NCI-H526 treated with DMSO at 0.1 percent for 48 hours (cell line): Measurements from ENCODE around the gene ACTG2.
"Not testable (repeated sequence)": the region's sequence is repeated elsewhere in the genome, so short reads cannot be mapped to it uniquely, and the experiment has no call there.

ENCODE experiments used
- DNase-seq: peaks from one replicate; lab custom pipeline; 2025; lab: John Stamatoyannopoulos, UW

ACTG2 gene

DNA sequence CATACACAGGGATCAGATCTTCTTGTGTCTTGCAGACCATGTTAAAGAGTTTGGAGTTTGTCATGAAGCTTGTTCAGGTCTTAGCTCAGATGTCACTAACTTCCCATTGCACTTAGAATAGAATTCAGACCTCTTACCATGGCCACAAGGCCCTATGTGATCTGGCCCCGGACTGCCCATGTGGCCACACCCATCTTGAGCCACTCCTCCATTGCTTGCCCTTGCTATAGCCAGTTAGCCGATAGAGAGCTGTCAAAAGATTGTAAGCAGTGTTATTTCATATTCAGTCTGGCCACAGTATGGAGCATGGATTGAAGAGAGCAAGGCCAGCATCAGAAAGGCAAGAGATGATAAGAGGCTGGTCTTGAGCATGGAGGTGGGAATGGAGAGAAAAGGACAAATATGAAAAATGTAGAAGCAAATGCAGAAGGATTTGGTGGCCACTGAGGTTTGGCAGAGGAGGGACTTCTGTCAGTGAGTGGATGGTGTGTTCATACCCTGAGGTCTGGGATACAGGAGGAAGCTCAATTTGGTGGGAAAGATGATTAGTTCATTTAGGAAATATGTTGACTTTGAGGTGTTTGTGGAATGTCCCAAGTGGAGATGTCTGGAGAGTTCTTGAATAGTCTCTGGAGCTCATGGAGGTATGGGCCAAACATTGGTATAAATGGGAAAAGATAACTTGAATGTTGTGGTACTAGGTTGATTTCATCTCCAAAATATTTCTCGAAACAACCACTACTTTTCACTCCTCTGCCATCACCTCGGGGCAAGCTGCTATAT lies 44.5 kb downstream of the ACTG2 start:
- no peak for DNase-seq

DNA sequence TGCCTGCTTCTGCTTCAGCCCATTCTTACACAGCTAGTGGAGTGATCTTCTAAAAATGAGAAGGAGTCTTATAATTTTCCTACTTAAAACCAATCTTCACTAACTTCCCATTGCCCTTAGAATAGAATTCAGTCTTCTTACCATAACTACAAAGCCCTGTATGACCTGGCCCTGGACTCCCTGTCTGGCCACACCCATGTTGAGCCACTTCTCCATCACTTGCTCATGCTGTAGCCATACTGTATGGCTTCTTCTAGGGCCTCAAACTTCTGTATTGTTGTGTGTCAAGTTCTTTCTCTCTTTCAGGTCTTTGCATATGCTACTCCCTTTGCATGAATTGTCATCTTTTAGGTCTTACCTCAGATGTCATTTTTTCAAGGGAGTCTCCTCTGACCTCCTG lies 45.1 kb downstream of the ACTG2 start:
- DNase-seq = no peak

DNA sequence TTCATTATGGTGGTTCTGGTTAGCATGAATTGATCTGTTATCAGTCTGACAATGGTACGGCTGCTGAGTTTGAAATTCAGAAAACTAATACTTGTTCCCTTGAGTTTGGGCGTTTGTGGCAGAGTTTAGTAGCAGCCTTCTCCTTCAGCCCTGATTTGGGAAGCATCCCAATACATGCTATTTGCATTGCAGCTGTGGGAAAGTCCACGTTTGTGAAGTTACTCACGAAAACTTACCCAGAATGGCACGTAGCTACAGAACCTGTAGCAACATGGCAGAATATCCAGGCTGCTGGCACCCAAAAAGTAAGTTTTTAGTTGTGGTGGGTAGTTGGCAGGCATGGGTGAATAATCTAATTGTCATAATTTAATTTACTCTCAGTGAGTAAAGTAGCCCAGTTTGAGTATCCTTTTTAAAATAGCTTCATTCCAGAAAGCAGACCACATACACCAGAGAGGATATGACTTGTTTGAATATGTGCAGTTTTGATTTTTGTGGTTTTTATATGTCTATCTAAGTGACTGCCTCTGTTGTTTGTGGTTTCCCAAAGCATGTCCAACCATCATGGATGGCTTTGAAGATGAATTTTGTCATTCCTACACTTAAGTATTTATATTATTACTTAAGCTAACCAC lies 46.0 kb downstream of the ACTG2 start:
- no peak for DNase-seq

DNA sequence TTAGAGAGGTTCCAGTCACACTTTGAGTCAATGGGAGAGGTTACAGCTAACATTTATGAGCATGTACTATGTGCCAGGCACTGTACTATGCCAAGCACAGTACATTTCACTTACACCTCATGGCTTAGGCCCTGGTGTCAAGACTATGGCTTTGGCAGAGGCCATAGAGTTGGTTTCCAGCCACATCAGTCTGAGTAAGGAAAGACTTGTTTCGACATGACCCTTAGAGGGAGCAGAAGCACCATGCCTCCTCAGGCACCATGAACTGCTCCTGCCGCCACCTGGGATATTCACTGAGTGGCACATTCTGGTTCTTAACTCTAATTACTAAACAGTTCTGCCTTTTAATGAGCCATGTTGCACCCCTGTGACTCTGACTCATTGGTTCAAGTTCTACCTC lies 46.6 kb downstream of the ACTG2 start:
- no peak for DNase-seq

DNA sequence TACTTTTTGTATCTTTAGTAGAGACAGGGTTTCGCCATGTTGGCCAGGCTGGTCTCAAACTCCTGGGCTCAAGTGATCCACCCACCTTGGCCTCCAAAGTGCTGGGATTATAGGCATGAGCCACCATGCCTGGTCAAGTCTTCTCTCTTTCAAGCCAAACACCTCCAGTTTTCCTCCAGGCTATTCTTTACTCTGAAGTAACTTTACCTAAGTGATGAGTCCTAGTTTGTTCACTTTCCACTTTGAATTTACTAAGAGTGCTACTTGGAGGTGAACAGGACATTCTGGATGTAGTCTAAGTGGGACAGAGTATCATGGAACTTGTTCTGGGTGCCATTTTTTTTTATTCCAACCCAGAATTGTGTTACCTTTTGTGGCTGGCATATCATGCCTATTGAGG lies 47.3 kb downstream of the ACTG2 start:
- DNase-seq = not testable (repeated sequence)

DNA sequence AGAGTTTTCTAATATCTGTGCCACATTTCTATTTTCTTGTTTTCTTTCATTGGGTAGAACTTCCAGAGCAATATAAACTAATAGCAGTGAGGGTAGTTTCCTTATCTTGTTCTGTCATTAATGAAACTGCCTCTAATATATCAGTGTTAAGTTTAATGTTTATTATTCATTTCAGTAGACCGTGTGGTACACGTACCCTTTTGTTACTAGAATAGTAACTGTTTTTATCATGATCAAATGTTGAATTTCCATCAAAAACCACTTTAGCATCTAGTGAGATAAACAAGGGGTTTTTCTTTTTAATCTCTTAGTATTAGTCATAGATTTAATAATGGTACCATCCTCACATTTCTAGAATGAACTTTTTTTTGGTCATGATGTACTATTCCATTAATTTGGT lies 49.9 kb downstream of the ACTG2 start:
- DNase-seq = no peak

DNA sequence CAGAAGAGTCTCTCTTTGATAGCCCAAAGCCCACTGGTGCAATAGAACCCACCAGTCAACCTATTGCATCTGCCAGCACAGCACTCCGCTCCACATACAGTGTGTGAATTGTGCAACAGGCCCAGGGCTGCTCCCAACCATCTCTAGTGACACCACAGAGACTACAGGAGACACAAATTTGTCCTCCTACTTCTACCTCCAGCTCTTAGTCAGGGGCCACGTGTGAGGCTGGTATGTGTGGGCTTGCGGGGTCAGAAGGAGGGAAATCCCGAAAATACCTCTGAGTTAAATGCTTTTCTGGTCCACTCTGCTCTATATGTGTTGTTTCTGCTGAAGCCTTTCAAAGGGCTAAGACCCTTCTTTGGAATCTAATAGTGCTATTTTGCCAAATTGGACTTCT lies 51.9 kb downstream of the ACTG2 start:
- DNase-seq = no peak

DNA sequence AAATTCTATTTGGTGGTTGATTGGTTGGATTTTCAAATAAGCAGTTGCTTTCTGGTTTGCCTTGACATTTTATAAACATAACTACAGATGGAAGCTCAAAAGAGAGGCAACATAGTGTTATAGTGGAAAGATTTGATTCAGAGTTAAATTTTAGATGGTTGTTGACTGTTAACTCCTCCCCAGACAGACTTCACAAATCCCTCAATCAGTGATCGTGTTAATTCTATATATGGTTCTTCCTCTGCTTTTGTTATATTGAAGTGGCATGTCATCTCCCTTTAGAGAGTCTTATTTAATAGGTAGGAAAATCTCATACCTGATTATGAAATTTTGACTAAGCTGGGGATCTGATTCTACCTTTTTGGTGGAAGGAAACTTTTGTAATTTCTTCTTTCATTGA lies 53.4 kb downstream of the ACTG2 start:
- DNase-seq = no peak

DNA sequence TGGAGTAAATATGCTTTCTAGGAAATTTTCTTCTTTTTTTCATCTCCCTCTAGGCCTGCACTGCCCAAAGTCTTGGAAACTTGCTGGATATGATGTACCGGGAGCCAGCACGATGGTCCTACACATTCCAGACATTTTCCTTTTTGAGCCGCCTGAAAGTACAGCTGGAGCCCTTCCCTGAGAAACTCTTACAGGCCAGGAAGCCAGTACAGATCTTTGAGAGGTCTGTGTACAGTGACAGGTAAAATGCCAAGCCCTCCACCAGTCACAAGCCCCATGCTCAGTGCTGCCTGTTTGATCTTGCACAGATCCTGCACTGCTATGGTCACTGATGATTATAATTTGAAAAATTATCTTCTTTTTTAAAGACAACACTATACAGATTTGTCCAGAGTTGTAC lies 53.9 kb downstream of the ACTG2 start:
- no peak for DNase-seq

DNA sequence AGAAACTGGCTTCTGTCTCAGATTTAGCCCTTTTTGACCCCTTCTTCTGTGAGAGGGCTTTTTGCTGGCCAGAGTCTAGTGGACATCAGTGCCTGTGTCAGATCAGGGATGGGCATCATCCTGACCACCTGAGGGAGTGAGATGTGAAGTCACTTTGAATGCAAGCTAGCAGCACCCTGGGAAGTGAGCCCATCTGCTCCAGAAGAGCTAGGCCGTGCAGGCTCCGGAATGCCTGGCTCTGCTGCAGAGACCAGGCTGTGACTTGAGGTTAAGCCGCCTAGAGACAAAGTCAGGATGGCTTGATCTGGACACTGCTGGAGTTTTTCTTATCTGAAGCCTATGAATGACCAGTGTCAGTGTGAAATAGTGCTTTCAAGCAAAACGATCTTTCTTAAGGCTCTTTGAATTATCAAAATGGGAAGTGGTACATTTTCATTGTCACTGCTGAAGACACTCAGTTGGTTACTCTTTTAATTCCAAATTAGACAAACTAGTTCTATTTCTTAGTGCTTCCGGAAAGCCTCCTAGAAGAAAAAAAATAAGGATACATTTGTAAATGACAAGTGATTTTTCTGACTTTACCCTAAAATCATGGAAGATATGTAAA lies 54.7 kb downstream of the ACTG2 start:
- no peak for DNase-seq

DNA sequence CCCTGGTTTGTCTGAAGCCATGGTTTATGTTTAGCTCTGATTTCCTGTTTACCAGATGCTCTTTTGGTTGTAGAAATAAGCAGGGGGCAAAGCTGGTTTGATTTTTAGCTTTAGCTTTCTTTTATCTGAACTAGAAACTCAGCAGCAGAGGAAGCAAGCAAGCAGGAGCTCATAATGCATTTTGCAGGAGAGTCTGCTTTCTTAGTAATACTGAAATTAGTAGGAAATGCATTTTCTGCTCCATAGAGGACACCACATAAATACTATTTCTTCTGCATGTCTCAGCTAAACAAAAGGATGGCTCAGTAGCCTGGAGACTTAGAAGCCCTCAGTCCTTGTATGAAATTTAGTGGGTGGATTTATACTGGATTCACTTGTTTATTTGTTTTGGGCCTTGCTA lies 57.0 kb downstream of the ACTG2 start:
- DNase-seq = no peak

DNA sequence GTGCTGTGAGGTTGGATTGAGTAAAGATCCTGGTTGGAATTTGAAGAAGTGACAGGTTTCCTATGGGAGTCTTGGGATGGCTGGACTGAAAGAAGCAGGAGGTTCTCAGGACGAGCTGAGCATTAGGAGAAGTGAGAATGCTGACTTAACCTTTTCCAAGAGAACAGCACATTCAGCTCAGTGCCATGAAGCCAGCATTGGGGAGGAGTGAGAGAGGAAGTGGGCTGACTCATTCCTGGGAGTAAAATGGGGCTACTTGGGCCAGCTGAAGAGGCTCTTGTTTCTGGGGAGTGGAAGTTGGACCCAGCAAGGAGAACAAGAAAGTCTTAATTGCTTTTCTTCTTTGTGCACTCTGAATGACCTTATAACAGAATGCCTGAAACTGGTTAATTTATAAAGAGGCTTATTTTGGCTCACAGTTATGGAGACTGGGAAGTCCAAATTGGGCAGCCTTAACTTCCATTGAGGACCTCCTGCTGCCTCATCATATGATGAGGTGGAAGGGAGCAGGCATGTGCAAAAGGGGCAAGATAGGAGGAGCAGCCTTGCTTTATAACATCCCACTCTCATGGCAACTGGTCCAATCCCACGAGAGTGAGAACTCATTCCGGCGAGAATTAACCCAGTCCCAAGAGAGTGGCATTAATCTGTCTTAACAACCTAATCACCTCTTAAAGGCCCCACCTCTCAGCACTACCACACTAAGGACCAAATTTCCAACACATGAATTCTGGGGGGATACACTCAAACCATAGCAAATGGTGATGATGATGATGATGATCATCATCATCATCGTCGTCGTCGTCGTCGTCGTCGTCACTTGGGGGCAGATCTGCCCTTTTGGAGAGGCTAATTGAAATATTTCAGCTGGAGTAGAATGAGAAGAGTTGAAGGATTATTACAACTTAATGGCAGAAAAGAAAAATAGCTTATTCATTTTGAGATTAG lies 60.0 kb downstream of the ACTG2 start:
- no peak for DNase-seq

DNA sequence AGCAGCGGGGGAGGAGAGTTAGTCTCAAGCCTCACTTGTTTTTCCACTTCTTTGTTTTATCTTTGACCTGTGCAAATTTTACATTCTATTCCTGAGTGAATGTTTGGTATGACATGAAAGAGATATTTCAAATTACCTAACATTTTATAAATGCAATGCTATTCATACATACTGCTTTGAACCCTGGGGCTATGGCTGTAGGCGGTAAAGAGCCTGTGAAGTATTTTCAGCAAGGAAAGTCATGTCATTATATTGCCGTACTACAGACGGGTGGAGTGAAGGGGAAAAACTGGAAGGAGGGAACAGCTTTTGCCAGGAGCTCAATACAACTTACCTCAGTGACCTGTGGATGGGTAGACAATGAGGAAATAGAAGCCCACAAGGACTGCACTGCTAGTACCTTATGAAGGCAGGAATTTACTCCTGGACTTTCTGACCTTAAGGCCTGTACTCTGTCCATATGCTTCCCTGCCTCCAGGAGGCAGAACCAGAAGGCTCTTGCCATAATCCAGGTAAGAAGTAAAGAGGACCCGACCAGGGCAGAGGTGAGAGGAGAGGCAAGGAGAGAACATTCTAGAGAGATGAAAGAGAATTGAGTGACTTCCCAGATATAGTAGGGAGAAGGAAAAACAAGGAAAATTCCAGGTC lies 63.5 kb downstream of the ACTG2 start:
- no peak for DNase-seq

DNA sequence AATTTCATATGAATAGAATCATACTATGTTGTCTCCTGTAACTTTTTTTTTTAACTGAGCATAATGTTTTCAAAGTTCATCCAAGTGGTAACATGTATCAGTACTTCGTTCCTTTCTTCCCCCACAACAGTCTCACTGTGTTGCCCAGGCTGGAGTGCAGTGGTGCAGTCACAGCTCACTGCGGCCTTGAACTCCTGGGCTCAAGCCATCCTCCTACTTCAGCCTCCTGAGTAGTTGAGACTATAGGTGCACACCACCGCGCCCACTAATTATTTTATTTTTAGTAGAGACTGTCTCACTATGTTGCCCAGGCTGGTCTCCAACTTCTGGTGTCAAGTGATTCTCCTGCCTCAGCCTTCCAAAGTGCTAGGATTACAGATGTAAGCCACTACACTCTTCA lies 68.5 kb downstream of the ACTG2 start:
- DNase-seq = no peak

DNA sequence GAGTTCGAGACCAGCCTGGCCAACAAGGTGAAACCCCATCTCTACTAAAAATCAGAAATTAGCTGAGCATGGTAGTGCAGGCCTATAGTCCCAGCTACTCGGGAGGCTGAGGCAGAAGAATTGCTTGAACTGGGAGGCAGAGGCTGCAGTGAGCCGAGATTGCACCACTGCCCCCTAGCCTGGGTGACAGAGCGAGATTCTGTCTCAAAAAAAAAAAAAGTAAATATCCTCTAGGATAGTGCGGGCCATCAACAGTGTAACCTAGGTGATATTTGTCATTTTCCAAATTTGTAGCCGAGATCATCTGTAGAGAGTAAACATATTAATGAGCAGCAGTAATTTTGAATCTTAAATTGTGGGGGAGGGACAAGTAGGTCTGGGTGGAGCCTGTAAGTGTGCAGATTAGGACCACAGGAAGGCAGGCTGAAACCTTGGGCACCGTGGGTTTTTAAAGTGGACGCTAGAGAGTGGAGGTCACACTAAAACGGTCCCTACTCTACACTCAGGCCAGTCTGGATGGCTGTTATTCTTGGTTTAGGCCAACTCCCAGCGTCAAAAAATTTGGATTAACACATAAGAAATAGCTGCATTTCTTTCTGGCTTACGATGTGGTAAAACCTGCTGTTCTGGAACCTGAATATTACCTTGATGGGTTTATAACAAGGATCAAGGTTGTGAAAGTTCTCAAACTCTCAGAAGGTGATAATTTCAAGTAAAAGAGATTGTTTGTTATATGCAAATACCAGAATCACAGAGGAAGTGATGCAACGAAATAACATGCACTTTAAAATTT lies 69.2 kb downstream of the ACTG2 start:
- DNase-seq = no peak

DNA sequence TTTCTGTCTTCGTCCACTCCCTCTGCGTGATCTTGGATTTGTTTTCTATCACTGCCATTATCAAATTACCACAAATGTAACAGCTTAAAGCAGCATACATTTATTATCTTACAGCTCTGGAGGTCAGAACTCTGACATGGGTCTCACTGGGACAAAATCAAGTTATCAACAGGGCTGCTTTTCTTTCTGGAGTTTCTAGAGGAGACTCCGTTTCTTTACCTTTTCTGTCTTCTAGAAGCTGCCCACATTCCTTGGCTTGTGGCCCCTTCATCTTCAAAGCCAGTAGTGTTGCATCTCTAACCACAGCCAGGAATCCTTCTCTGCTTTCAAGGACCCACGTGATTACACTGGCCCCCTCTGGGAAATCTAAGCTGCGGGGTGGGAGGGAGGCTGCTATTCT lies 70.0 kb downstream of the ACTG2 start:
- DNase-seq = no peak

DNA sequence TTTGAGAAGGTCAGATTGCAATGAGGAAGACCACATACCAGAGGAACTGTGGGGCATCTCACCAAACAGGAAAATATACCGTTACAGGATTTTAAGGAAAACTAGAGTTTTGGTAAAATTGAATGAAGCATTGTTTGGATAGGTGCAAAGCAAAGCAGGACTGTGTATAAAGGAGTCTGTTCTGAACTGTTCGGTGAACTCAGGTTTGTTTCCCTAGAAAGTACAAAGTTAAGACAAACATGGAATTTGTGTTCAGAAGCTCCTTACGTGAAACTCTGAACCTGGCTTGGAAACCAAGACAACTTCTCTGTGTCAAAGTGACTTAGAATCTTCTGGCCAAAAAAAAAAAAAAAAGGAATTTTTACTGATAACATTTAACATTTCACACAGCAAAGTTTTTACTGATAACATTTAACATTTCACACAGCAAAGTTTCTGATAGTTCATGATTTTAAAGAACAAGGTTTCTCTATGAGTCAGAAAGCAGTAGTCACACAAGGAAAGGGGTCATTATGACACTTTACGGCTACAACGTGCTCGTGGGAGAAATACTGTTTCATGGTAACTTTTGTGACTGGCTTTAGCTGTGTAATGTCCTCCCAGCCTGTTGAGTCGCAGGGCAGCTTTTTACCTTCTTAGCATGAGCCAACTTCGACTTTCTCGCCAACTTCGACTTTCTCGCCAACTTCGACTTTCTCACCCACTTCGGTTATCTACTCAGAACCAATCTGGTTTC lies 70.7 kb downstream of the ACTG2 start:
- no peak for DNase-seq

DNA sequence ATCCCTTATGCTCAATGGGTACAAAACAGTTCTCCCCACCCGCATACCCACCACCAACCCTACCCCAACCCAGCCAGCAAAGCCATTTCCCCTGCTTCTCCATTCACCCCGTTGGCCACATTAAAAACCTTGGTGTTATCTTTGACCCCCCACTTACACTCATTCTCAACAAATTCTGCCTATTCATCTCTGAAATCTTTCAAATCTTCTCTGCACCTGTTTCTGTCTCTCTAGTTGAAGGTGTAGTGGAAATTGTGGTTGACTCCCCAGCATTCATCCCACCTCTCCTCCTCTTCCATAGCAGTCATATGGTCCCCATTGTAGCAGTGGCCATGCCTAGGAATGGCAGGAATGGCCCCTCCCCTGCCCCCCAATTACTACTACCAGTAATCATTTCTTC lies 71.4 kb downstream of the ACTG2 start:
- no peak for DNase-seq

DNA sequence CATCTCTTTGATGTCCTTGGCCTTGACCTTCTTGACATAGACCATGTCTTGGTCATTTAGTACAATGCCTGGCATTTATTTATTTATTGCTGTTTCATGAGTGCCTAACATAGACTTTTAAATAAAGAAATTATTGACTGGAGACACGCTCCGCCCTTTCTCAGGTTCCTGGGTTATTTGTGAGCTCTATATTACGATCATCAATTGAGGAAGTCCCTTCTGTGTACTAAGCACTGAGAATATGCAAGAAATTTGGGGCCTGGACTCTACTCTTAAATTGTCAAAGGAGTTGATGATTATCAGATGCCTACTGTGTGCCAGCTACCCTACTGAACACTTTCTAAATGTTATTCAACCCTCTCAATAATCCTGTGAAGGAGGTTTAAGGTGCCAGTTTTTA lies 72.2 kb downstream of the ACTG2 start:
- no peak for DNase-seq

DNA sequence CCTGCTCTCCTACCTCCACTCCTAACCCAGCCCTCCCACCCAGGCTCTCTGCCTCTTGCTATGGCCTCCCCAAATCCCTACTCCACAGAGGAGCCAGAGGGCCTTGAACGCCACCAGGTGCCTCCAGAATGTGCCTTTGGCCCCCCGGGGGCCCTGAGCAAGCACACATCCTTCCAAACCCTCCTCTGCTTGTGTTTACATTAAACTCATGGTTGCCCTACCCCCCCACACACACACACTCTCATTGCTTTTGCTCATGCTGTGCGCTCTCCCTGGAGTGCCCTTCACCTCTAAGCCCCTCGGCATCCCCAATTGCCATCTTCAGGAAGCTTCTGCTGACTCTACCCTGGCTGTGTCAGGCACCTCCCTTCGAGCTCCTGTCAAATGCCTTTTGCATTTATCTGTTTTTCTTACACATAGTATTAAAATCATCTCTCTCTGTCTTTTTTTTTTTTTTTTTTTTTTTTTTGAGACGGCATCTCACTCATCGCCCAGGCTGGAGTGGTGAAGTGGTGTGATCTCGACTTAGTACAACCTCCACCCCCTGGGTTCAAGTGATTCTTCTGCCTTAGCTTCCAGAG lies 75.6 kb downstream of the ACTG2 start:
- no peak for DNase-seq
